ENCODE measurements around the gene SLC8A1.

The SLC8A1 gene

DNA sequence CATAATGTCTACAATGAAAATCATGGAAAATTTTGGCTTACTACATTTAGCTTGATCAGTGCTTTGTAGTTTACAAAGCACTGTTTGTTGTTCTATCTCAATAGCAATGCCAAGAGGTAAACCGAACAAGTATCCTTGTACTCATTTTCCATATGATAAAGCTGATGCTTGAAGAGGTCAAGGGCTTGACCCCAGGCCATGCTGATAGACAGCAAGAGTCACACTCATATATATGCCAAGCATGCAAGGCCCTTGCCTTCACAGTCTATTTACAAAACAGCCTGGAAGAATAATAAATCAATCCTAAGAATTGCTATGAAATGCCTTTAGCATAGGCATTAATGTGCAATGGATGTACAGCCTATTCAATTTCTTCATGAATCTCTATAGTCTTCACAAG, 71.8 kb downstream of the SLC8A1 start:
- DNase-seq, result no peak

DNA sequence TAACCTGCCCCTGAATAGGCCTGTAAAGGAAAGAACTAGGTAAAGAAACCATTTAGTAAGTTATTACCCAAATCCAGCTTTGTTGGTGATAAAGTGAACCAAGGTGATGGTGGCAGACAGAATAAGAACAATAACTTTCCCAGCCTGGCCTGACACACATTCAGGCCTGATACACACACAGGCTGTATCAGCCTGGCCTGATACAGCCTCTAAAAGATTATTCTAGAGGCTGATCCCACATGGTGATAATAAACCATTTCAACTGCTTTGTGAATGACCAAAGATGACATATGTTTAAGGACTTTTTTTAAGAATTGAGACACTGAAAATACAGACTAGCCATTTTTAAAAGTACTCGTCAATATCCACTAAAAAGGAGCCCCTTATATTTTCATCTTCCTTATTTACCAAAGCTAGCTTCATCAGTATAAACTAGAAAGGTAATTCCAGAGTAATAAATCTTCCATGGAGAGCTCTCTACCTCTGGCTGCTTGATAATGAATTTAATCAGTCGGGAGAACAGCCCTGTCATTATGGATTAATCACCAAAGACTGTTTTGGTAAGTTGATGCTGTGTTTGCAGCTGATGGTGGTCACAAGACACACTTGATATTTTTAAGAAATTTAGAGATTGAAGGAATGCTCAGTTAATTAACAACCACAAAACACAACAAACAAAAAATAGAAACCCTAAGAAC, 77.2 kb downstream of the SLC8A1 start:
- no peak for DNase-seq

DNA sequence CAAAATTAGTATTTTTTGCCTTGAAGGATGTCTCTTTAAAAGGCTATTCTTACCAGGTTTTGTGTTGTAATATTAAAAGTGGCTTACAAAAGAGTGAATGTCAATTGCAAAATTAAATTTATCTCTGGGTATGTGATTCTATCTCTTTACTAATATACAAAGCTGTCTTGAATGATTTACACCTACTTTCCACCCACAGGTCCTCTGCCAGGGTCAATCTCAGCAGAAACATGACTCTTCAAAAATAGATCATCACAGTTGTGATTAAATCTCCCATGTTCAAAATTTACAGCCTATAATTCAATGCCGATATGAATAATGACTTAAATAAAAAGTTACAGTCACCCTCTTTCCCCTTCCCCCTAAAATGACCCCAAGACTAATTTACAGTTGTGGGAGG, 78.8 kb downstream of the SLC8A1 start:
- no peak for DNase-seq

DNA sequence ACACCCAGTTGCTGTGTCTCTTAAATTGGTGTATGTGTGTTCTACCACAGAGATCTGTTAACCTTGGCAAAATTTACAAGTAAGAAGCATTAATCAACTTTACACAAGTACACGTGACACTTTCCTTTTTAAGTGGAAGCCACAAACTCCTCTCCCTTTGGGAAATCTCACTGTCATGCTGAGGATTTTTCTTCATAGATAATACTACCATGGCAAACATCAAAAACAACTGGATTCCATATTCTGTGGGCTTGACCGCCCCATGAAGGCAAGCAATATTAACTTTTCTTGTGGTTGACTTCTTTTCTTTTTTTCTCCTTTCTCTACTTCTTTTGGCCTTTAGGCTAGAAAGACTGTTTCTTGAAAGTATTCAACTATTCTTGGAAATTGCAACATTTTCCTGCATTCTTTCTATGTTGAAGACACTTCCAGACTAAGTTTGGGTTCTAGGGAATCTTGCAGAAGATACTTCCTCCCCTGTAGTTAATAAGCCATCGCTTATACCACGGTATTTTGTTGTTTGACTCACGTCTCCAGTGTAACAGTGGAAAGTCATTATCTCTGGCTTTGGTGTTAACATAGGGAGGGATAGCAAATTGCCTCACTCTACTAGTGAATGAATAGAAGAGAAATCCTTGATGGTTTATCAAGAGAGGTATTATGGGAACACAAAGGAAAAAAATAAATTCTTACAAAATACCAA, 79.5 kb downstream of the SLC8A1 start:
- DNase-seq, result no peak

DNA sequence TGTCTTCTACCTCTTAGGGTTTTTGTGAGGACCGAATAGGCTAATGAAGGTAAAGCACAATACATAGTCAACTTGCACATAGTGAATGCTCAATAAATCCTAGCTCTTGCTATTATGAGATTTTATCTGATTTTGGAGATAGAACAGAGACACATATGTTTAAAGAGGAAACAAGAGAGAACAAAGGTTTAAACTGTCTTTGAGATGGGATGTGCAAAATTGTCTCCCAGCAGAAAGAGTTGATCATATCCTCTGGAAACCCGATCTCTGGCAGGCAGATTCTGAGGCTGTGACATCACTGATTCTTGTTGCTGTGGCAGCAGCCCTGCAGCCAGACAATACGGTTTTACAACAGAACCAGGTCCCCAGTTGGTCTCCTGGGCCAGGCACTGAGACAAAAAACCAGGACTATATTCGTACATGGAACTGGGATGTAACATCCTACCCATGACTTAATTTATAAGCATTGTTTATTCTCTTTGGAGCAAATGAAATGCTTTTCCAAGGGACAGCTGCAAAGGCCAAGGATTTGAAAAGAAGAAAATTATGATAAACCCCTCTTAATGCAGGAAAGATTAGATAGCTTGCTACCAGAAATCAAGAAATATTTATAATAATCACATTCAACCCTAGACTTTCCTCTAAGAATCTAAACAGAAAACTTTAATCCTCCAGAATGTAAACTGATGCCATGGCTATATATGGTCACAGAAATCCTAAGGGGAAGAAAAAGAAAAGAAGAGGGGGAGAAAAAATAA, 80.2 kb downstream of the SLC8A1 start:
- no peak for DNase-seq

DNA sequence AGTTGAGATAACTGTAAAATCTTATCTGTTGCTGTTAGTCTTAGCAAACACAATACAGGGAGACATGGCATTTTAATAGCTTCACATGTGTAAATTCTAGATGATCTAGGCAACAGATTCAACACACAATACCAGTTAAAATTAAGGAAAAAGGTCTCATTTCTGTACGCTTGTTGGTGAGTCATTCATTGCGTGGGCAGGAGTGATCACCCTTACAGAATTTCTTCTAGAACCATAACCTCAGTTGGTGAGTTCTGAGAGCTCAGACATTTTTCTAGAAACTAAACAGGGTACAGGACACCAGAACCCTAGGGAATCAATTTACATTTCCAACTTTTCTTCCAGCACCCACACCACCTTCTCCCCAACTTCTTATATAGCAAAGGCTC, 81.9 kb downstream of the SLC8A1 start:
- DNase-seq, result no peak

DNA sequence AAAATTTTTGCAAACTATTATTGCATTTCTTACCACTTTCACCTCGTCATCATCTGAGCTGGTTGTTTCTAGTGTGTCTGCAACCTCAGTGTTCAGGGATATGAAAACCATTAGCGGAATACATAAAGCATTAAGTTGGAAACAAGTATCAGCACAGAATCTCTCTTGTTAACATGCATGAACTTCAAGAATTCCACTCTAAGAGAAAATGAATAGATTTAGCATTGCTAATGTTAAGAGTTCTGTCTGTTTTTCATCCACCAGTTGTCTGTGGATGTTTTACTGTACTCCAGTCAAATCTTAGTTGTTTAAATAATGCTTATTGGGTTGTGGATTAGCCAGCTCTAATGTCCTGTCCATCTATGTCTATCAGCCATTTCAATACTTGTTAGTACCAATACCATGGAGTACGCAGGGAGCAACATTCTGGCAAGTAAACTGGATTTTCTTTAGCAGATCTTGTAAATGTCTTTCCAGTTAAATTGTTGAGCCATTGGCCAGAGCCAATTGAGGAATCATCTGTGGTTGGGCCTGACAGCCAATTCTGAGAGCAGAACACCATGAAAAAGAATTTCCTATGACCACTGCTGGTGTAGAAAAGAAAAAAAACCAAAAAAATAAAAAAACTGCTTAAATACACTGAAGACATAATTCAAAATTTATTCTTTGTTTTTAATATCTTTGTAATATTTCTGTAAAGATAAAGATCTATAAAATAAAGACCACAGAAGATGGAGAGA, 82.5 kb downstream of the SLC8A1 start:
- no peak for DNase-seq

DNA sequence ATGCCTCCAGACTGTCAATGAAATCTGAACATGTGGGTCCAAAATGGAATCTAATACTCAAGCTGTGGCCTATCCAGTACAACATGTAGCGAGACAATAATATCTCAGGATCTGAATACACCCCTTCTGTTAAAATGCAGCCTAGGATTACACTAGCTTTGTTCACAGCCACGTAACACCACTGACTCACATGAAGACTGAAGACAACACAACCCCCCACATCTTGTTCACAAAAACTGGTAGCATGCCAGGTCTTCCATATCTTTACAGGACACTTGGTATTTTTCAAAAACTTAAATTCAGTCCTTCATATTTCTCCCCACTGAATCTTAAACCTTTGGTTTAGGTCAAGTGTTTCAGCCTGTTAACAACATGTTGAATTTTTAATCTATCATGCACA, 84.2 kb downstream of the SLC8A1 start:
- DNase-seq, result no peak

DNA sequence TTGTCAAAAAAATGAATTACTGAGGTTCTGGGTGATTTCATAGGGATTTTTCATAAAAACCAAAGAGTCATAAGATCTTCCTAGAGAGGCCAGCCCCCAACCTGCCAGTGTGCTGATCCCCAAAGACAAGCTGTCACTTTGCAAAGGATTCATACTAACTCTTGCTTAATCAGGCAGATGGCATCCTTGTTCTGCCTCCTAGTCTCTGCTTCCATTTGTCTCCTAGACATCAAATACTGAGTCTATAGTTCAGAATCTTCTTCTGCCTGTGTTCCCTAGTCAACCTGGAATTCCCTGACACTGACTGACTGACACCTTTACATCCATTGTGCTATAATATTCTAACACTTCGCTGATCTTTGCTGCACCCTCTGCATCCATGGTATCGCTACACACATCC, 84.9 kb downstream of the SLC8A1 start:
- no peak for DNase-seq

DNA sequence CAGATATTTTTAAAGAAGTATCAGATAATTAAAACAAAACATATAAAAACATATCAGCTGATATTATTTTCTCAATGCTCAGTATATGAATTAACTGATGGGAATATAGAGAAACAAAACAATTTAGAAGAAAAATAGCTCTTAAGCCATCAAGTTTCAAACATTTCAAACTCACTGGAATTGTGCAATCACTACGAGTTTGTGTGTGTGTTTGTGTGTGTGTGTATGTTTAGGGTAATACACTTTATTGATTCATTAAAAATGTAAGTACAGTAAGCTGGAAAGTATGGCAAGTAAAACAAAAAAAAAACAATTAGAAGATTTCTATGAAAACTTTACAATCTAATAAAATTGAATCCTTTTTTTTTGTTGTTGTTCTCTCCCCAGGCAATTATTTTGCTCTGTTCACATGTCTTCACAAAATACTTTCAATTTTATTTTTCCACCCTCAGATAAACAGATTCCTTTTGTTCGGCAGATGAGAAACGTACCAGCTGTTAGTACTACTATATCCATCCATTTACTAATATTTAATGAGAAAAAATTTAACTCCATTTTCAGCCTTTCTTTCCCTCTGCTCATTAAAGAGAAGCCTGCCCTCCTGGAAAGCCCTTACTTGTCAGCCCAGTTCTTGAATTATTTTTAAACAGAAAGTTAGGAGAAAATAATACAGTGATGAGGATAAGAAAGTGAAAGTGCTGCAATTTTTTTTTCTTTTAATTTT, 87.6 kb downstream of the SLC8A1 start:
- no peak for DNase-seq

DNA sequence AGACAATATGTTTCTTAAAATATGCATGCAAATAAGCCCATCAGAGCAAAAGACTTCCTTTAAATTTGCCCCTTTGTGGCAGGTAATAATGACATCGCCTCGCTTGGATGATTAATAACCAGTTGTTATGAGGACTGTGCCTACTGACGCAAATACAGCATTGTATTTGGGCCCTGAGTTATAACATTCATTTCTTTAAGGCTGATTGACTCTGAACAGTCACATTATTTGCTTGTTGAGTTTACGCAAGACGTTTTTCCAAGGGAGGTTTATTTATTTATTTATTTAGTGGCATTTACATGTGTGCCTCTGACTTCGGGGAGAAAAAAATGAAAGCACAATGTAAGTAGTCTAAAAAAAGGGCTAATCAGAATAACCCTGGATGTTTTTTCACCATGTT, 88.3 kb downstream of the SLC8A1 start:
- no peak for DNase-seq

DNA sequence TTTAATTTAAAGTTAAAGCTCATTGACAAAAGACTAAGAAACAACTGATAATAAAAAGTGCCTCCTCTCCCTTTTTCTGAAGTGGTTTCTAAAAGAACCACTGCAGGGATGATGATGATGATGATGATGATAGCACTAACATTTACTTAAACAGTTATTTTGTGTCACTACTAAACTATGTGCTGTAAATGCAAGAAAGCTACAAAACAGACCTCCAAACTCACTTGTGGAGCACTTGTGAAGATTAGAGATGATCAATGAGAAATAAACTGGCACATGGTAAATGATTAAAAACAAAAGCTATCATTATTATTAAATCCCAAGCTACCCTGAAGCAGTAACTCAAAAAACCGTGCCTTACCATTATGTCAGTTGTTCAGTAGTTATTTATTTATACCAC, 88.7 kb downstream of the SLC8A1 start:
- DNase-seq, result no peak

DNA sequence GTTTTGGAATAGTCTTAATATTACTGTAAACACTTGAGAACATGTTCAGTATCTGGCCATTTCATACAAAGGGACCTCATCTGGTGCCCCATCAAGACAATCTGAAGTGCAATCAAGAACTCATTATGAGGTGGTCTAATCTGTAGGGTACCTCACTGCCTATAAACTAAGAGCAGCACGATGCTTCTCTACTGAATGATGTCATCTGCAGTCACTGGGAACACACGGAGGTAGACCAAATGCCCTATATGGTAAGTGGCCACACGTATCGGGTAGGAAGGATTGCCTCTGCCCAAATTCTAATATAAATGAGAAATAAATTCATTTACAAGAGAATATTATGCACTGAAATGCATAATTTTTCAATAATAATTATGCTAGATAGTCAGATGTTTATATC, 90.4 kb downstream of the SLC8A1 start:
- no peak for DNase-seq

DNA sequence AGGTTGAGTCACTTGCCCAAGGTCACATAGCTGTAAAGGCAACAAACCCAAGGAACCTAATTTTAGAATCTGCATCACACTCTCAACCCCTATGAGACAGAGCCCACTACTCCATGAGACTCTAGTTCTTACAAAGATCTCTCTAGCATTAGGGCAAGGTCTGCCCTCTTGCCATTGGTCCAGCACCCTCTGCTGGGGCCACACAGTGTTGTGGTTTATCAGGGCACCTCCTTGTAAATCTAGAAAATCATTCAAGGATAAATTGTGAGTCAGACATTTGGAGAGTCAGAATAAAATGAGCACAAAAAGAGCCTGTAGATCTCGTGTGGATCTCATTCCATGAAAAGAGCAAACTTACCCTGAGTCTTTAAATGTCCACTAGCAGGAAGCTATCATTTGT, 91.2 kb downstream of the SLC8A1 start:
- no peak for DNase-seq

DNA sequence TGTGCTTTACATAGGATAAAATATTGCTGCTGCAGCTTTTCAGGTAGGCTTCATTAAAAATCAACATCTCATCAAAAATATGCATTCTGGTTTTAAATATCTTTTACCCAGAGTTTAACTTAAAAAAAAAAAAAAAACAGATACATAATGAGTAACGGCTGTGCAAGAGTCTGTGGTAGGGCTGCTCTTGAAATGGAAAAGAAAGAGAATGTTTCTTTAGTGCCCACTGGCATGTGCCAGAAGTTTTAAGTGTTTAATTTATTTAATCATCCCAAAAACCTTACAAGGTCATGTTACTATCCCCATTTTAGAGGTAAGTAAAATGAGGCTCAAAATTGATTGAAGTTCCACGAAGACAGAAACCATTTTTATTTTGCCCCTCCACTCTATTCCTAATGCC, 92.1 kb downstream of the SLC8A1 start:
- DNase-seq, result no peak

DNA sequence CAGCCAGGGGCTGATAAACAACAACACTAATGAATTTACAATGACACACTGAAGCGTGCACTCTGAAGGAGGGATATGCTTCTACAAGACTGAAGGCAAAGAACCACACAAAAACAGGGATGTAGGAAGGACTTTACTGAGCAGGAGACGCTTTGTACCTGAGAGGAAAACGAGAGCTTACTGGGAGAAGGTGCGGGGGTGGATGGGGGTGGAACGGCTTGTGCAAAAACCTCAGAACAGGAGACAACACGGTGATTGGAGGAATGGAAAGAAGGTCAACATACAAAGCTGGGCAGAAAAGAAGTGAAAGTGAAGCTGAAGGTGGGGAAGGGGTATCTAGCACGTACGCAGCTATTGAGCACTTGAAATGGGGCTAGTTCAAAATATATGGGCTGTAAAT, 93.1 kb downstream of the SLC8A1 start:
- no peak for DNase-seq

DNA sequence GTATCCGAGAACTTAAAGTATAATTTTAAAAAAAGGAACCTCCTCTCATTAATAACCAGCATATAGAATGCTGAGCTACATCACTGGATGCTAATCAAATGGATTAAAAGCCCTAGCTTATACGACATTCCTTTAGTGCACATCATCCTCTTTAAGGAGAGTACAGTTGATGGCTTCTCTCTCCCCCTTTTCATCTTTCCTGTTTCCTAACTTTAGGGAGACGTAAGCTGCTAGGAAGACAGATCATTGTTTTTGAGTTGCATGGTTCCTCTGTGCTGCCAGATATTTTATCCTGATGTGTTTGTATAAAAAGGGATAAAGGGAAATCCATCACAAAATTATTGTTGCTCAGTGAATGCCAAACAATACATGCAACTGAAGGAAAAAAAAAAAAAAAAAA, 94.2 kb downstream of the SLC8A1 start:
- no peak for DNase-seq

DNA sequence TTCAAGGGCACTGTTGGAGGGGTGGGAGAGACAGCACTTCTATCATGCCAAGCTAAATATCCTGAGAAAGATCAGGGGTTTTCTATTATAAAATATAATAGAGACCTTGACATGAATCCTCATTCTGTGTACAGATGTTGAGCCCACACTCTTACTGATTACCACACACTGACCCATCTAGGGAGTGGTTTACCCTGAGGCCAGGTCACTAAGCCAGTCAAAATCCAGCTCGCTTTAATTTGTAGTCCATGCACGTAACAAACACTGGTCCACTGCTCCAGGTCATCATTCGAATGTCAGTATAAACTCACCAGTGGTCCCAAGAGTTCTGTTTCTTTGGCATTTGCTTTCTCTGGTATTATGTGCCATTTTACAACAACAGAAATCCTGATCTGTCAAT, 96.4 kb downstream of the SLC8A1 start:
- no peak for DNase-seq

DNA sequence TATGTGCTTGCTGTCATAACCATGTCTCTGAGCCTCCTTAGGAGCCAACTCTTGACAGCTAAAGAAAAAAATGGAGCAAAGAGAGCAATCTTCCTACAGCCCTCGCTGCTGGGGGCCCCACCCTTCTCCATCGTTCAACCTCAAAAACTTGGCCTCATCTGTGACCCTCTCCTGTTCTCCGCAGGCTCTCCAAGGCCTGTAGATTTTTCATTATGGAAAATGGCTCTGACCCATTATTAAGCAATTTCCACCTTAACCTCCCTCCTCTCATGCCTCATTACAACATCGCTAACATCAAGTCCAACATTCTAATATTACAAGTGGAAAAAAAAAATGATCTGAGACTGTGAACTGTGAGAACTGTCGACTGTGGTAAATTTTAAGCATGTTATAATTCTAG, 98.7 kb downstream of the SLC8A1 start:
- no peak for DNase-seq

DNA sequence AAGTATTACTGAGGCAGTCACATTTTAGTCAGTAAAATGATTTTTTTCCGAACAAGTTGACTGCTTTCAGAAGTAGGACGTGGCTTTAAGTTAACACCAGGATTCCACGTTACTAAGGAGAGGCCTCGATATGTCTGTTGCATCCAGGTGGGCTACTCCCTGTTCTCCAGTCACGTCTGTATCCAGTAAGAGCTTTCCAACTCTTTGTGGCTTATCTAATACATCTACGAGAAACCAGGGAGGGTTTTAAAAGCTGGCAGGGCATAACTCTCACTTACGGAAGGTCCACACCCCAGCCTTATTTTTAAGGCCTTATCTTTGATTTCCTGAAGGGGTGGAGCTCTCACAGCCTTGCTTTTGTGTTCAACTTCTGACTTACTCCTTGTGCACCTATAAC, 99.2 kb downstream of the SLC8A1 start:
- no peak for DNase-seq

DNA sequence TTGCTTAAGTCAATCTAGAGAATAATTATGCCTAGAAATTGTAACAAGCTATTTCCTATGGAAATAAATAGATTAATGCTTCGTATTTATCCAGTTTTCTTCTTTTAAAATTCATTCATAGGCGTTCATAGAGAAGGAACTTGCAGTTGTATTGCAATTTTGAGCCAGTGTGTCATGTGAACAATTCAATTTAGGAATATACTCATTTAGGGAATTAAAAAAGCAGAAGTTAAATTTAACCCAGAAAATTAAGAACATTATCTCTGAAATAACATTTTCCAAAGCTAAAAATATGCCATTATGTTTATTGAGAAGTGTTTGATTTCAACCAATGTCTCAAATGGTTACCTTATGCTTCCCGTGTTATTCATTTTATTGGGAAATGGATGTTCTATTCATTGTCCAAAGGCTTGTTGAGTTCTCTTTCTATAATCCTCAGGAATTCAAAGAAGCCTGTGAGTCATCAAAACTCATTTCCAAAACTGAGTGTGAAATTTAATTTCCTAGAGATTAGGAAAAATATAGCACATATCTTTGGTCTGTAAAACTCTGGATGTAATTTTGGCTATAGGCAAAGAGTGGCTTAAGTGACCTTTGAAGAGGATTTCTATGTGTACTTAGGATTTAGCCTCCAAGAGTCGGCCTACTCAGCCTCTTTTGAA, 99.7 kb downstream of the SLC8A1 start:
- no peak for DNase-seq

DNA sequence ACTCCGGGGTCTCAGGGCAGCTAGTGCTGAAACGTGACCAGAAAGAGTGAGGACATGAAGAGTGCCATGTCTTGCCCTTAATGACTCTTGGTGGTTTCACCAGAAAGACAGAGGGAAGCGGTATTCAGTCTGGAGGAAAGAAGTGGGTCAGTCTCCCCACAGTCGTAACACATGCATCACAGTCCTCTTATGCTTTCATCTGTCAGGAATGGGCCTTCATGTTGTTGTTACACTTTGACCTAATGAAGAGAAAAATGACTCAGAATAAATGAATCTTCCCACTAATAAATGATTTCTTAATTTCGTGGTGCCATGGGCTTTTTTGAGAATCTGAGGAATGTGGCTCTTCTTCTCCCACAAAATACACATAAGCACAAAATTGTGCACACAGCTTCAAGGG, 103.2 kb downstream of the SLC8A1 start:
- no peak for DNase-seq

Measured in SIG-M5 (cell line).